GM19395 (cell line): ENCODE data around the gene MTA1.

ENCODE experiments used
- ATAC-seq: cut with Tn5 transposase; IDR thresholded peaks from one replicate; pipeline ENCODE4 v1.9.1; 2021; ENCODE audit warnings: mild to moderate bottlenecking, moderate library complexity; ENCODE audit not compliant: unreplicated experiment

Gene MTA1

GRCh38 chr14:105508601-105509000, 89.0 kb downstream of the MTA1 start:
- ATAC-seq = no peak

GRCh38 chr14:105517096-105517495, 97.5 kb downstream of the MTA1 start:
- ATAC-seq = no peak

DNA sequence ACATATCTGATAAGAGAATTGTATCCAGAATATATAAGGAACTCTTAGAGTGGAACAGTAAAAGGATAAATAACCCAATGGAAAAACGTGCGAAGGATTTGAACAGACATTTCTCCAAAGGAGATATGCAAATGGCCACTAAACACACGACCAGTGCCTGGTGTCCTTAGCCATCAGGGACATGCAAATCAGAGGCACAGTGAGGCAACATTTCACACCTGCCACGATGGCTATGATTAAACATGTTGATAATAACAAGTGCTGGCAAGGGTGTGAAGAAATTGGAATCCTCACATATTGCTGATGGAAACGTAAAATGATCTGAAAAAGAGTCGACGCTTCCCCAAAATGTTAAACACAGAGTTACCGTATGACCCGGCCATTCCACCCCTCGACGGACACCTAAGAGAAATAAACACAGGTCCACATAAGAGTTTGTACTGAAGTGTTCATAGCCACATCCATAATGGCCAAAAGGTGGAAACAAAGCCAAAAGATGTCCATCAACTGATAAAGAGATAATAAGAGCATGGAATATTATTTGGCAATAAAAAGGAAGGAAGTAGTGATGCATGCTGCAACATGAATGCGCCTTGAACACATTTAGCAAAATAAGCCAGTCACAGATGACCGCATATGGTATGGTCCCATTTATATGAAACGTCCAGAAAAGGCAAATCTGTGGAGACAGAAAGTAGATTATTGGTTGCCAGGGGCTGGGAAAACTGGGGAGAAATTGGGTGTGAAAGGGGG, 100.5 kb downstream of the MTA1 start:
- no peak for ATAC-seq
